HG03520 (cell line): ENCODE data around the gene CAMTA1.

Experiments used
- ATAC-seq: cut with Tn5 transposase; IDR thresholded peaks from one replicate; pipeline ENCODE4 v1.9.1; 2021; ENCODE audit warnings: mild to moderate bottlenecking, moderate library complexity; ENCODE audit not compliant: unreplicated experiment

The CAMTA1 gene

DNA sequence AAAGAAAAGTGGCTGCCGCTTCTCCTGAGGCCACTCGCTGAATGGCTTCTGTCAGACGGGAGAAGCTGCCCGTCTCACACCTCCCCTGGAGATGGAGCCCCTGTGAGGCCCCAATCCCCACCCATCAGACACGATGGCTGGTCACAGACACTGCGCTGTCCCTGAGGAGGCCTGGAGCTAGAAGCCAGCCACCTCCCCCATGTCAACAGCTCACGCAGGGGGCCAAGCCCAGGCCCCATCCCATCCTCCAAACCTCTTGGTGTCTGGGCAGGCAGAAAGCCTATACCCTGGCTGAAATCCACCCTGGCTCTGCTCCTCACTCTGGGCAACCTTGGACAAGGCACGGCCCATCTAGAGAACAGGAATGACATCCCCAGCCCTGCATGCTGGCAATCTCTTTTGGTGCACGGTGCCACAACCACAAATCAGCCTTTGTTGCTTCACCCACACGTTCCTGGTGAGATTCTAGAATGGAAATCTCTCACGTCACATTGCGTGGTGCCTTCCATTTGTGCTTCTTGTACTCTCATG lies 711.9 kb downstream of the CAMTA1 start:
- ATAC-seq, result no peak

GRCh38 chr1:7500381-7501083 lies 715.3 kb downstream of the CAMTA1 start:
- no peak for ATAC-seq

- no peak for ATAC-seq
Measured at GRCh38 chr1:7501084-7501491, 715.8 kb downstream of the CAMTA1 start.

- no peak for ATAC-seq
Measured at GRCh38 chr1:7501723-7502603, 716.7 kb downstream of the CAMTA1 start.

DNA sequence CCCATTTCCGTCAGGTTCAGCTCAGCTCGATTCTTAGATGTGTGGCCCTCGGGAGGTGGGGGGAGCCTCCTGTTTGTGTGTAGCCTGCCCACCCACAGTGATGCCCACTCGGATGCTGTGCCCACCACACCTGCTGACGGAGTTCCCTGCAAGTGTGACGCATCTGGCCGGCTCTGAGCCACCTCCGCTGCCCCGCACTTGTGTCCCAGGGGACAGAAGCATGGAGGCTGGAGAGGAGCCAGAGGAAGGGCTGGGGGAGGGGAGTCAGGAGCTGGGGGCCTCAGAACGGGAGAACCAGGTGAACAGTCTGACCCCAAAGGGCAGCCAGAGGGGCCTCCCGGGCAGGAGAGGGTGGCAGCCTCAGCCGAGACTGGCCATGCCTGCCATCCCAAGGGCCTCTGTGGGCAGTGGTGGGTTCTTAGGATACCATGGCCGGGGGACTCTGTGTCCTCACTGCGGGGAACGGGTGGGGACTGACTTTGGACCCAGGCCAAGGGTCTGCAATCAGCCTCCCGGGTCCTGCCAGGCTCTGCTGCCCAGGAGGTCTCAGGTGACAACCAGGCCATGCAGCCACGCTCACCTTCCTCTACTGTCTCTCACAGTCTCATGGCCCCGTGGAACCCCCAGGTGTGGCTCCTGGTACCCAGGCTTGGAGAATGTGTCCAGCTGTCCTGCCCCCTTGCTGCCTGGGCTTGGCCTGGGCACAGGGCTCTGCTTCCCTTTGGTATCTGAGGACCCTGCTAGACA lies 718.6 kb downstream of the CAMTA1 start:
- ATAC-seq, result no peak

- no peak for ATAC-seq
Measured at GRCh38 chr1:7504438-7504720, 719.1 kb downstream of the CAMTA1 start.

DNA sequence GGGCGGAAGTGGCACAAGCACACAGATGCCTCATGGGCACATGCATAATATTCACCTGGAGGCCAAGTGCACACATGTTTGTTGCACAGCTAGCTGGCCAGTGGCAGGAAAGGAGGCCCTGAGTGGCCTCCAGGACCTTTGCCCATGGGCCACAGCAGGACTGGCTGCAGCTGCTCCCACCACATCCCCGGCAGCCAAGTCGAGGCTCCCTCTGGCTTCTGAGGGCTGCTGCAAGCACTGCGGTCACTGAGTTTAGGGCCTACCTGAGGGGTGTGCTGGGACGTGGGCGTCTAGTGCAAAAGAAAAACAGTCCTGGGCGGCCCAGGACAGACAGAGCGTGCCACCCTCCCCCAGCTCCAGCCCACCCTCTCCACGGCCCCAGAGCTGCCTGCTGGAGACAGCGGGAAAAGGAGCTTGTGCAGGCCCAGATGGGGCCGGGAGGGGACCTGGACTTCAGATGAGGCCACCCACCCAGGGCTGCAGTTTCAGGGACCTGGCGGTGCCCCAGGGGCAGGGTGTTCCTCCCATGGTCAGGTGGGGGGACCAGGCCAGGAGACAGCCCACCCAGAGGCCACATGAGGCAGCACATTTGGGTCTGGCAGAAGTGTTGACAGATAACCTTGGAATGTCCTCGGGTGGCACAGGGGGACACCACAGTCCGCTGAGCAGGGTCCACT lies 720.0 kb downstream of the CAMTA1 start:
- no peak for ATAC-seq

DNA sequence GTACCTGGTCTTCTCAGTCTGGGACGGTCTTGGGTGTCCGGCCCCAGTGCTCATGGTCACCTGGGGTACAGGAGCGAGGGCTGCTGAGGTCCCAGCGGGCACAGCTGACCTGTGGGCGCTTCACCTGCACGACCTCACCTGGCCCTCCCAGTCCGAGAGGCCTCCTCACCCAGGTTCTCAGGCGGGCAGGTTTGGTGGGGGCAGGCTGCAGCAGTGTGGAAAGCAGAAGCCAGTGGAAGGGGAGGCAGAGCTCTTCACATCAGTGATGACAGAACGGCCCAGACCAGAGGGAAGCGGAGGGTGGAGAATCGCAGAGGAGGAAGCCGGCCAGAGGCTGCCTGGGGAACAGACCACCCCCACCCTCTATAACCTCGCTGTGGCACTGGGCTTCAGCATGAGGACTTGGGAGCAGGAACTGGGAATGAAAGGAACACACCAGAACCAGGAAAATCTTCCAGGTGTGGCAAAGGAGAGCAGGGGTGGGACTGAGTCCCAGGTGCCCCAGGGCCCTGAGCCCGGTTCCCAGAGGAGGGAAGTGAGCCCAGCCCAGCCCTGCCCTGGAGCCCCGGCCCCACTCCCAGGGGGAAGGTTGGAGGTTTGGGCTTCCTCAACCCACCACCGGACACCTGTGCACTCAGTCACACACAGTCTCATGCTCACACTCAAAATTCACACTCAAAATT lies 720.7 kb downstream of the CAMTA1 start:
- no peak for ATAC-seq

GRCh38 chr1:7506454-7507284 lies 721.4 kb downstream of the CAMTA1 start:
- ATAC-seq, result no peak

GRCh38 chr1:7507285-7508019 lies 722.2 kb downstream of the CAMTA1 start:
- ATAC-seq, result no peak

- no peak for ATAC-seq
Measured at GRCh38 chr1:7508052-7508933, 723.0 kb downstream of the CAMTA1 start.

GRCh38 chr1:7508934-7509519 lies 723.8 kb downstream of the CAMTA1 start:
- ATAC-seq, result no peak

DNA sequence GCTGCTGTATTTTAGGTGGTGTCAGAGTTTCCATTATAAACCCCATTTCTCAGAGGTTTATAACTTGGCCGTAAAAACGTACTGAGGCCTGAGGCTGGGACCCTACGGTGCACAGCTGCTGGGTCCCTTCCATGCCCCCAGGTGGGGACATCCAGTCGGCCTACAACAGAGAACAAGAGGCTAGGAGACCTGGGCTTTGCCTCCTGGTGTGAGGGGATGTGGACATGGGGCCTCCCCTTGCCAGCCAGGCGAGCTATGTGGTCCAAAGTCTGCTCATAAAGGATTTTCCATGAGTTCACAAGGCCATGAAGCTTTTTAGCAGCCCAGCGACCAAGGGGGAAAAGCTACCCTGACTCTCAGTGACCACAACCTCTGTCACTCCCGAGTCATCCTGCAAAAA lies 724.3 kb downstream of the CAMTA1 start:
- ATAC-seq, result no peak

DNA sequence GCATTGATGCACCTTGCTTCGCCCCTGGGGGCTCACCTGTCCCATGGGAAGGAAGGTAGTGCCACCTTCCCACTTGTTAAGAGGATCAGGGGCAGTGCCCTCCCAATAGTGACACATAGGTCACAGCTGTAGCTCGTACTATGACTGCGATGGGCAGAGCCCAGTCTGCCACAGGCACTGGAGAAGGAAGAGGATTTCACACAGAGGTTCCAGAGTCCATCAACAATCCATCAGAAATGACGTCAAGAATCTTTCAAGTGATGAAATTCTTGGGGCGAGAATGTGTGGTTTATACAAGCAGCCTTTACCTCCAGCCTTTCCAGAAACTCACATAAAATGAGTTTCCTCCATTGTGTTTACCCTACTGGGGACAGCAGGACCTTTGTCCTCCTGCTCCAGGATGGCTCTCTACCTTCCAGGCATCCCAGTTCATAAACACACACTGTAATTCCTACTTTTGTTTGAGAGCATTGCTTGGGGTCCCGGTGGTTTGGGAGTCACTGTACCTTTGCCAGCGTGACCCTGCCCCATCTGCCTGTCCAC lies 725.2 kb downstream of the CAMTA1 start:
- ATAC-seq, result no peak

GRCh38 chr1:7511381-7511780 lies 726.1 kb downstream of the CAMTA1 start:
- no peak for ATAC-seq

GRCh38 chr1:7513081-7513480 lies 727.8 kb downstream of the CAMTA1 start:
- no peak for ATAC-seq

DNA sequence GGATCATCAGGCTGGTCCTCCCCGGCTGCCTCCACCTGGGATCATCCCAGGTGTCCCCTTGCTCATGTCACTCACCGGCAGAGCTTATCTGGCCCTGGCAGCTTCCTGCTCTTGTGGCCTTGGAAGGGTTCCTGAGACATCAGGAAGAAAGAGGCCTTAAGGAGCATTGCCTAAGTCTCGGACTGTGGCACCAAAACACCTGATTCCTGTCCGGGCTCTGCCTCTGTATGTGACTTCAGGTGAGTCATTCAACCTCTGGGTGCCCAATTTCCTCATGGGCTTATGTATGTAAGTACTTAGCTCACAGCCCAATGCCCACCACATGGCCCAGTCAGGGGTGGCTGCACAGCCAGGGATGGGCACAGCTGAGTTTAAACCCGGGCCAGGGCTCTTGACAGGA lies 729.9 kb downstream of the CAMTA1 start:
- no peak for ATAC-seq
